WTC11 (cell line): ENCODE data around the gene ADGRG7. TPM values are rescaled to one million over a fixed set of nuclear protein-coding genes. Genes with fewer than 3 reads are reported as not detected.

ENCODE experiments used
- ATAC-seq: fragments of 200-7000 bp; cut with Tn5 transposase; 2 replicates; pipeline ENCODE4 v1.10.0; 2021; ENCODE audit warnings: mild to moderate bottlenecking, moderate library complexity
- CTCF ChIA-PET: fragments of 300-600 bp; sonication (Branson Sonifier 250); formaldehyde crosslinking; loops from one replicate; lab custom pipeline; 2021; ENCODE audit warnings: antibody characterized with exemption; lab: Charles Lee
- POLR2A ChIA-PET: fragments of 350-600 bp; sonication (Branson Sonifier 250); formaldehyde crosslinking; loops from one replicate; lab custom pipeline; 2021; ENCODE audit warnings: antibody characterized with exemption; lab: Charles Lee
- DNase-seq: peaks from one replicate; pipeline ENCODE4 v3.0.0; 2021; ENCODE audit warnings: low spot score
- H3K27ac Mint-ChIP-seq: 2 replicates; pipeline ENCODE4 v1.8.0; 2021; ENCODE audit warnings: mixed read lengths
- H3K27me3 Mint-ChIP-seq: 2 replicates; pipeline ENCODE4 v1.8.0; 2021; ENCODE audit warnings: low read depth, mild to moderate bottlenecking, moderate library complexity, mixed read lengths
- H3K36me3 Mint-ChIP-seq: 2 replicates; pipeline ENCODE4 v1.8.0; 2021; ENCODE audit warnings: mixed read lengths
- H3K4me1 Mint-ChIP-seq: 2 replicates; pipeline ENCODE4 v1.8.0; 2022; ENCODE audit warnings: mixed read lengths
- H3K4me3 Mint-ChIP-seq: 2 replicates; pipeline ENCODE4 v1.8.0; 2021; ENCODE audit warnings: mild to moderate bottlenecking, moderate library complexity, mixed read lengths
- H3K9me3 Mint-ChIP-seq: 2 replicates; pipeline ENCODE4 v1.8.0; 2021; ENCODE audit warnings: mixed read lengths
- ARID4B ChIP-seq: sonication (generic); formaldehyde crosslinking; IDR thresholded peaks from 2 replicates; pipeline ENCODE4 v1.8.0; 2023; ENCODE audit warnings: missing genetic modification reagents, mild to moderate bottlenecking, borderline replicate concordance
- ATF3 ChIP-seq: sonication (generic); formaldehyde crosslinking; conservative IDR thresholded peaks from 2 replicates; pipeline ENCODE4 v1.8.1; 2022; ENCODE audit warnings: mild to moderate bottlenecking, missing genetic modification reagents
- CBFB ChIP-seq: sonication (generic); formaldehyde crosslinking; IDR thresholded peaks from 2 replicates; pipeline ENCODE4 v1.8.1; 2022; ENCODE audit warnings: mild to moderate bottlenecking, low read depth, missing genetic modification reagents
- E2F1 ChIP-seq: sonication (generic); formaldehyde crosslinking; IDR thresholded peaks from 2 replicates; pipeline ENCODE4 v1.8.0; 2022; ENCODE audit warnings: mild to moderate bottlenecking, missing genetic modification reagents
- ELF4 ChIP-seq: sonication (generic); formaldehyde crosslinking; IDR thresholded peaks from 2 replicates; pipeline ENCODE4 v1.8.1; 2022; ENCODE audit warnings: low read depth, mild to moderate bottlenecking, moderate library complexity, missing genetic modification reagents
- FOXK1 ChIP-seq: sonication (generic); formaldehyde crosslinking; IDR thresholded peaks from 2 replicates; pipeline ENCODE4 v1.8.0; 2022; ENCODE audit warnings: mild to moderate bottlenecking, moderate library complexity, missing genetic modification reagents
- GABPB1 ChIP-seq: sonication (generic); formaldehyde crosslinking; IDR thresholded peaks from 2 replicates; pipeline ENCODE4 v1.8.1; 2023; ENCODE audit warnings: mild to moderate bottlenecking, missing genetic modification reagents
- GRHL2 ChIP-seq: fragments of 250-450 bp; sonication (Bioruptor Pico); IDR thresholded peaks from 2 replicates; pipeline ENCODE4 v1.8.0; 2022; ENCODE audit warnings: mild to moderate bottlenecking, moderate library complexity; ENCODE audit not compliant: insufficient replicate concordance, severe bottlenecking
- HMGA2 ChIP-seq: fragments of 250-450 bp; sonication (Bioruptor Pico); IDR thresholded peaks from 2 replicates; pipeline ENCODE4 v1.4.0; 2021; ENCODE audit warnings: mild to moderate bottlenecking, moderate library complexity
- MAX ChIP-seq: sonication (generic); formaldehyde crosslinking; IDR thresholded peaks from 2 replicates; pipeline ENCODE4 v1.8.0; 2022; ENCODE audit warnings: mild to moderate bottlenecking, missing genetic modification reagents
- MLX ChIP-seq: sonication (generic); formaldehyde crosslinking; IDR thresholded peaks from 2 replicates; pipeline ENCODE4 v1.8.1; 2023; ENCODE audit warnings: mild to moderate bottlenecking, missing genetic modification reagents, moderate library complexity
- MYBL2 ChIP-seq: sonication (generic); formaldehyde crosslinking; IDR thresholded peaks from 2 replicates; pipeline ENCODE4 v1.8.1; 2023; ENCODE audit warnings: mild to moderate bottlenecking, moderate library complexity, missing genetic modification reagents
- NFE2L1 ChIP-seq: sonication (generic); formaldehyde crosslinking; IDR thresholded peaks from 2 replicates; pipeline ENCODE4 v1.8.1; 2023; ENCODE audit warnings: missing genetic modification reagents
- NR1H2 ChIP-seq: sonication (generic); formaldehyde crosslinking; IDR thresholded peaks from 2 replicates; pipeline ENCODE4 v1.9.0; 2021; ENCODE audit warnings: mild to moderate bottlenecking, moderate library complexity, missing genetic modification reagents
- NR2C2 ChIP-seq: sonication (generic); formaldehyde crosslinking; IDR thresholded peaks from 2 replicates; pipeline ENCODE4 v1.8.0; 2022; ENCODE audit warnings: mild to moderate bottlenecking, missing genetic modification reagents
- NR3C1 ChIP-seq: sonication (generic); formaldehyde crosslinking; conservative IDR thresholded peaks from 2 replicates; pipeline ENCODE4 v1.8.1; 2023; ENCODE audit warnings: low read depth, mild to moderate bottlenecking, missing genetic modification reagents
- PREB ChIP-seq: sonication (generic); formaldehyde crosslinking; IDR thresholded peaks from 2 replicates; pipeline ENCODE4 v1.8.1; 2022; ENCODE audit warnings: mild to moderate bottlenecking, missing genetic modification reagents, moderate library complexity, borderline replicate concordance
- RELA ChIP-seq: sonication (generic); formaldehyde crosslinking; IDR thresholded peaks from 2 replicates; pipeline ENCODE4 v1.8.1; 2022; ENCODE audit warnings: missing genetic modification reagents, mild to moderate bottlenecking, borderline replicate concordance
- STAT6 ChIP-seq: sonication (generic); formaldehyde crosslinking; conservative IDR thresholded peaks from 2 replicates; pipeline ENCODE4 v1.8.1; 2023; ENCODE audit warnings: mild to moderate bottlenecking, low read depth, missing genetic modification reagents, moderate library complexity
- TCF7 ChIP-seq: sonication (generic); formaldehyde crosslinking; IDR thresholded peaks from 2 replicates; pipeline ENCODE4 v1.8.0; 2022; ENCODE audit warnings: mild to moderate bottlenecking, low read depth, missing genetic modification reagents, moderate library complexity
- TEAD4 ChIP-seq: sonication (generic); formaldehyde crosslinking; IDR thresholded peaks from 2 replicates; pipeline ENCODE4 v1.8.0; 2022; ENCODE audit warnings: mild to moderate bottlenecking, missing genetic modification reagents
- TP53 ChIP-seq: sonication (generic); formaldehyde crosslinking; IDR thresholded peaks from 2 replicates; pipeline ENCODE4 v1.8.1; 2023; ENCODE audit warnings: mild to moderate bottlenecking, missing genetic modification reagents
- ZNF423 ChIP-seq: fragments of 250-450 bp; sonication (Bioruptor Pico); IDR thresholded peaks from 2 replicates; pipeline ENCODE4 v2.1.2; 2022; ENCODE audit warnings: mild to moderate bottlenecking, moderate library complexity
- total RNA-seq: library from RNA; stranded (reverse); gene quantifications from 3 replicates; pipeline ENCODE4 v1.2.3, GENCODE V29; 2021

Gene ADGRG7
- total RNA-seq, 1 experiment from 2014 or later = not detected

- no peaks in the 10 kb centered on the region for H3K9me3 Mint-ChIP-seq
- TF ChIP-seq ATF3 (CRISPR knock-in tag) = no peak
- TF ChIP-seq MAX = no peak
- TF ChIP-seq ELF4 (CRISPR knock-in tag) = no peak
- no peak for TF ChIP-seq STAT6 (CRISPR knock-in tag)
- TF ChIP-seq ARID4B (CRISPR knock-in tag) = no peak
- TF ChIP-seq NR1H2 = no peak
- TF ChIP-seq ZNF423 = no peak
- no peak for TF ChIP-seq FOXK1 (CRISPR knock-in tag)
- no peak for TF ChIP-seq TP53 (CRISPR knock-in tag)
- TF ChIP-seq MLX (CRISPR knock-in tag) = no peak
- TF ChIP-seq GRHL2 (CRISPR knock-in tag) = no peak
- TF ChIP-seq, all 79 proteins: peak for 0
- Mint-ChIP-seq H3K36me3 (peaks cover 41% of the 10 kb centered on the region), H3K27me3 (no peaks in the 10 kb centered on the region), H3K4me3 (no peak overlapping the region), H3K27ac (peak overlapping the region; percentile 63), H3K4me1 (peaks cover 8% of the 10 kb centered on the region)
- no peak for ATAC-seq
- no peak for DNase-seq
- ChIA-PET CTCF (no interaction called here), POLR2A (interaction anchor here (1.5 kb wide), 1 partner anchor 18 kb away, joined by 3 read pairs; no protein-coding TSS in a partner anchor)
These were observed 117.3 kb downstream of the ADGRG7 start for GRCh38 chr3:100726706-100727105.

- Mint-ChIP-seq H3K4me1 (peaks cover 25% of the 10 kb centered on the region), H3K9me3 (no peaks in the 10 kb centered on the region), H3K4me3 (no peak overlapping the region), H3K27ac (0 out of 2 replicates have a peak overlapping the region, but pooled peaks have one; percentile 1), H3K36me3 (peaks cover 36% of the 10 kb centered on the region), H3K27me3 (no peaks in the 10 kb centered on the region)
- DNase-seq = no peak
- peak; percentile 44 for ATAC-seq
- CTCF ChIA-PET = interaction anchor here (0.7 kb wide), 1 partner anchor 267 kb away, joined by 3 read pairs; no protein-coding TSS in a partner anchor
- POLR2A ChIA-PET = interaction anchor here (1.4 kb wide), 1 partner anchor 21 kb away, joined by 3 read pairs; no protein-coding TSS in a partner anchor
- TF ChIP-seq TEAD4 (CRISPR knock-in tag) (no peak), NR2C2 (CRISPR knock-in tag) (no peak), MLX (CRISPR knock-in tag) (no peak), NFE2L1 (CRISPR knock-in tag) (no peak), MYBL2 (no peak), E2F1 (no peak), TCF7 (no peak), ELF4 (CRISPR knock-in tag) (no peak), NR3C1 (no peak), RELA (CRISPR knock-in tag) (no peak), GABPB1 (no peak), CBFB (no peak), PREB (CRISPR knock-in tag) (no peak), HMGA2 (CRISPR knock-in tag) (no peak)
These were observed 121.1 kb downstream of the ADGRG7 start for GRCh38 chr3:100730524-100730923.
